Pancreas (tissue), 10 donors: ENCODE measurements around the gene STEEP1. TPM values are rescaled to one million over a fixed set of nuclear protein-coding genes. Genes with fewer than 3 reads are reported as not detected.

Experiments used
- ATAC-seq, 4 donors: fragments of 200-7000 bp; cut with Tn5 transposase; one replicate each; pipeline versions ENCODE4 v1.8.0 to v1.9.1; 2020; ENCODE audit warnings: mild to moderate bottlenecking in 4 of 4, moderate library complexity in 4 of 4
- DNase-seq, 6 donors: peaks; one replicate each; pipeline ENCODE4 v3.0.0-alpha.2; 2020
- FAIRE-seq: peaks from 2 replicates; lab custom pipeline; 2012; peaks lifted over from hg19 to GRCh38; lab: Jason Lieb, UNC
- H3K27ac ChIP-seq, 4 donors: fragments of 200-600 bp; sonication (generic); 1 replicate in 3 of 4; 2 replicates in 1 of 4; pipeline versions ENCODE4 v1.5.0 to v1.8.0; 2020
- H3K27me3 ChIP-seq, 4 donors: fragments of 200-600 bp; one replicate each; pipeline ENCODE4 v1.8.0; 2021
- H3K36me3 ChIP-seq, 3 donors: fragments of 200-600 bp; sonication (generic) in 1 of 3; one replicate each; pipeline versions ENCODE4 v1.5.0 to v1.8.0; 2020 to 2021
- H3K4me1 ChIP-seq, 3 donors: fragments of 200-600 bp; one replicate each; pipeline ENCODE4 v1.8.0; 2021
- H3K4me3 ChIP-seq, 4 donors: fragments of 200-600 bp; sonication (generic) in 2 of 4; one replicate each; pipeline versions ENCODE4 v1.5.0 to v1.8.0; 2020 to 2021
- H3K9me3 ChIP-seq, 4 donors: fragments of 200-600 bp; one replicate each; pipeline ENCODE4 v1.8.0; 2021
- WGBS, 2 donors: extraction: QIAGEN DNeasy Blood & Tissue Kit; methylation state at CpG; one replicate each; pipeline ENCODE4 v1.1.7; 2013; 5-methylcytosine and 5-hydroxymethylcytosine counted together
- intact Hi-C, 3 donors: fragments of 100-400 bp; cut with DNase I; formaldehyde crosslinking; loops; one replicate each; pipeline versions ENCODE4 v1.11.1 to v1.14.2; 2022
- polyA plus RNA-seq, 2 donors: library from polyadenylated mRNA; stranded (reverse); fragments of 200-250 nt; gene quantifications; one replicate each; pipeline ENCODE4 v1.2.3, GENCODE V29; 2013
- total RNA-seq, 6 donors: library from RNA; stranded (reverse); fragmentation: NEBNext Ultra II Directional in 4 of 6; extraction: Animal tissue kit (Norgen Biotek cat#: 25700) in 4 of 6; gene quantifications; one replicate each; pipeline versions ENCODE4 v1.2.1 to v1.2.4, GENCODE V29; 2021 to 2023
- TF ChIP-seq, protein P1 (sequence below), 4 donors: fragments of 200-600 bp; sonication (generic) in 3 of 4; IDR thresholded peaks; one replicate each; pipeline versions ENCODE4 v1.5.0 to v1.8.0; 2021; ENCODE audit warnings: antibody characterized with exemption in 4 of 4
- donor health status: healthy with polysubstance abuse.
- donor health status: DM: no; HTN: no; CAD: no; lungs with moderate emphysema.
- donor health status: DM: no; HTN: no; CAD: no.
- donor health status: control.
- donor health status: control.
- donor health status: Bipolar disorder and iron deficiency.
- donor health status: DM: yes; HTN: yes; CAD: no.
- donor health status: DM: no; HTN: no; CAD: no.
- donor health status: DM: no; HTN: no; CAD: no.
- donor health status: DM: yes; HTN: yes; CAD: no.

Gene STEEP1
- total and polyA plus RNA-seq, 8 donors = 5.2 to 15.0 (median 7.7) TPM

GRCh38 chrX:119583431-119584059 lies 18.3 kb upstream of the STEEP1 start:
- no peak overlapping the region for H3K4me3 ChIP-seq

GRCh38 chrX:119579414-119579813 lies 14.2 kb upstream of the STEEP1 start:
- H3K27me3 ChIP-seq = no peaks in the 10 kb centered on the region
- no peaks in the 10 kb centered on the region for H3K36me3 ChIP-seq
- DNase-seq (no peak), ATAC-seq (no peak), FAIRE-seq (no peak)
- intact Hi-C loops = no loop called here
- TF ChIP-seq, protein P1, sequence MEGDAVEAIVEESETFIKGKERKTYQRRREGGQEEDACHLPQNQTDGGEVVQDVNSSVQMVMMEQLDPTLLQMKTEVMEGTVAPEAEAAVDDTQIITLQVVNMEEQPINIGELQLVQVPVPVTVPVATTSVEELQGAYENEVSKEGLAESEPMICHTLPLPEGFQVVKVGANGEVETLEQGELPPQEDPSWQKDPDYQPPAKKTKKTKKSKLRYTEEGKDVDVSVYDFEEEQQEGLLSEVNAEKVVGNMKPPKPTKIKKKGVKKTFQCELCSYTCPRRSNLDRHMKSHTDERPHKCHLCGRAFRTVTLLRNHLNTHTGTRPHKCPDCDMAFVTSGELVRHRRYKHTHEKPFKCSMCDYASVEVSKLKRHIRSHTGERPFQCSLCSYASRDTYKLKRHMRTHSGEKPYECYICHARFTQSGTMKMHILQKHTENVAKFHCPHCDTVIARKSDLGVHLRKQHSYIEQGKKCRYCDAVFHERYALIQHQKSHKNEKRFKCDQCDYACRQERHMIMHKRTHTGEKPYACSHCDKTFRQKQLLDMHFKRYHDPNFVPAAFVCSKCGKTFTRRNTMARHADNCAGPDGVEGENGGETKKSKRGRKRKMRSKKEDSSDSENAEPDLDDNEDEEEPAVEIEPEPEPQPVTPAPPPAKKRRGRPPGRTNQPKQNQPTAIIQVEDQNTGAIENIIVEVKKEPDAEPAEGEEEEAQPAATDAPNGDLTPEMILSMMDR (IDR thresholded peaks at IDR 0.05) = no peak
- no peak overlapping the region for H3K27ac ChIP-seq
- H3K4me1 ChIP-seq = no peaks in the 10 kb centered on the region
- no peak overlapping the region for H3K4me3 ChIP-seq
- H3K9me3 ChIP-seq = no peaks in the 10 kb centered on the region

More at GRCh38 chrX:119583431-119584059, 18.3 kb upstream of the STEEP1 start:
- TF ChIP-seq, protein P1 (IDR thresholded peaks at IDR 0.05) = no peak
- Histone ChIP-seq H3K36me3 (no peaks in the 10 kb centered on the region), H3K27ac (no peak overlapping the region), H3K9me3 (no peaks in the 10 kb centered on the region), H3K27me3 (no peaks in the 10 kb centered on the region), H3K4me1 (no peaks in the 10 kb centered on the region)
- ATAC-seq (no peak), FAIRE-seq (no peak), DNase-seq (no peak)
- 54 to 69% methylated on average over 2 of the region's 2 CpGs for WGBS, 2 donors
- intact Hi-C loops = no loop called here

DNA sequence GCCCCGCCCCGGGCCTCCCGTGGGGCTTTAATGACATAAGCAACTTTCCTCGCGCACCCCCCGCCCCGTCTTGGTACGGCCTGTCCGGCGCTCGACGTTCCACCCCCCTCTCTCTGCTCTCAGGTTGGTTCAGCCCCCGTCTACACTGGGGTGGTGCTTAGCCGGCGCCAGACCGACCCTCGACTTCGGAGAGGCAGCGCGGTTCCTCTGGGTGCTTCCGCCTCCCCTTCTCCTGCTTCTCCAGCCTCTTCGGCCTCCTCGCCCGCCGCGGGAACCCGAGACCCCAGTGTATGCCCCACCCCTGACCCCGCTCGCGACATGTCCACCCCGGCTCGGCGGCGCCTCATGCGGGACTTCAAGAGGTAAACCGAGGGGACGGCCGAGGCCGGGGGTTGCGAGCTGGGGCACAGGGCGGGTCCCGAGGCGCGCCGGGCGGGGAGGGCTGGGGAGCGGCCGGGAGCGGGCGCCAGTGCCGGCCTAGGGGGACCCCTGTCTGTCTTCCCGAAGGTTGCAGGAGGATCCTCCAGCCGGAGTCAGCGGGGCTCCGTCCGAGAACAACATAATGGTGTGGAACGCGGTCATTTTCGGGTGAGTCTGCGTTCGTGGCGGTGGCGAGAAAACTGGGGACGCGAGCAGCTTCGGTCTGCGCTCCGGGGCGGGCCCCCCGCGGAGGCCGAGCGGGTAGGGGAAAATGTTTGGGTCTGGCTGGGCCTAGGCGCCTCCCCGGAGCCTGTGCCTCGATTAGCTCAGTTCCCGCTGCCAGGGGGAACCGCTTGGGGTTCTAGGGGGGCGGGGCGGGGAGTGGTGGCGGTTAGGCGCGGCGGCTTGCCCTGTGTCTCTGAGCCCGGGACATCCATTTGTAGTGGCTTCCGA lies 9.4 kb upstream of the STEEP1 start, which contains the start of gene UBE2A:
Gene UBE2A (plus strand): TSS at position 170 of the 873 bp plus-strand sequence. CDS start 149 bp downstream, at position 319.
- ATAC-seq = peak; percentile 97 to 98 (median 98)
- Histone ChIP-seq H3K27me3 (no peaks in the 10 kb centered on the region), H3K9me3 (no peaks in the 10 kb centered on the region), H3K4me3 (peak within 1 kb of the TSS; percentile 33 to 63 (median 52)), H3K36me3 (no peaks in the 10 kb centered on the region), H3K4me1 (no peaks in the 10 kb centered on the region), H3K27ac (peak within 1 kb of the TSS; percentile 14 to 80 (median 75))
- peak; percentile 84 to 92 (median 86) for DNase-seq
- TF ChIP-seq, protein P1 (IDR thresholded peaks at IDR 0.05) = no peak
- 0 to 30% methylated on average over 76 to 86 of the region's 86 CpGs for WGBS, 2 donors
- FAIRE-seq = peak; percentile 93
- intact Hi-C loops = no loop called here

DNA sequence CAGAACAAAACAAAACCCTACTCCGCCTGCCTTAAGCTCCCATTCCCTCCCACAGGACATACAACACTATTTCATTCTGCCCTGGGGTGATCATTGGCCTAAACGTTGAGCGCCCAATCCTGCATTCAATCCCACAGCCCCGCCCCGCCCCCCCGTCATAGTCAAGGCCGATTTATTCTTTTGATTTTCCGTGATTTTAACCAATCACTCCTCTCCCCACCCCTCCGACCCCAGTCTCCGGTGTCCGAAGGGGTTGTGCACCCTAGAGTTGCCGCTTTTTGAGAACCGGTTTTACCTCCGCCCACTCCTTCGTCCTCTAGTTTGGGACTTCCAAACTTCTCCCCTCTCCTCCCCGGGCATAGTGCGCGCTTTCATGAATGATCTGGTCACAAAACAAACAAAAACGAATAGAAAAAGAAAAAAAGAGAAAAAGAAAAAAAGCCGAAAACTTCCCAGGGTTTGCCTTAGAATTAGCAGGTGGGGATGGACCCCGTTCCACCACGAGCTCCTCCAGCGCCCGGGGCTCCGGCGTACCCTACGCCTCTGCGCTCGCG lies 8.7 kb upstream of the STEEP1 start:
- ATAC-seq (peak; percentile 17 to 53 (median 24)), DNase-seq (peak in 4 of 6 donors; percentile 21 to 43 (median 26)), FAIRE-seq (no peak)
- Histone ChIP-seq H3K36me3 (no peaks in the 10 kb centered on the region), H3K27ac (peak overlapping the region; percentile 14 to 80 (median 75)), H3K4me1 (no peaks in the 10 kb centered on the region), H3K4me3 (peak overlapping the region in 3 of 4 donors; percentile 48 to 63 (median 56)), H3K9me3 (no peaks in the 10 kb centered on the region), H3K27me3 (no peaks in the 10 kb centered on the region)
- intact Hi-C loops = no loop called here
- TF ChIP-seq, protein P1 (IDR thresholded peaks at IDR 0.05) = no peak
- WGBS, 2 donors = 0 to 24% methylated on average over 28 to 30 of the region's 30 CpGs
